K562 (cell line): ENCODE results near the gene OR10A3. TPM values are rescaled to one million over a fixed set of nuclear protein-coding genes. Genes with fewer than 3 reads are reported as not detected.

Source experiments
- ATAC-seq: fragments of 200-7000 bp; cut with Tn5 transposase; 3 replicates; pipeline ENCODE4 v1.9.1; 2020; ENCODE audit warnings: moderate library complexity
- BruUV-seq: library from RNA; stranded (reverse); fragments of 400-500 nt; replicated peaks from 2 replicates; lab custom pipeline; 2021; lab: Mats Ljungman, UMichigan
- CTCF ChIA-PET: fragments of 300-600 bp; formaldehyde crosslinking; extraction: SDS; loops from one replicate; lab custom pipeline; 2021; ENCODE audit warnings: low intra/inter-chr PET ratio; lab: Yijun Ruan, JAX
- POLR2A ChIA-PET: fragments of 300-600, 350-650 bp; sonication (Branson Sonifier 250); formaldehyde crosslinking; extraction: SDS; loops from one replicate; lab custom pipeline; 2021; ENCODE audit warnings: antibody characterized with exemption, inconsistent platforms; lab: Yijun Ruan, JAX
- DNase-seq, 4 experiments: peaks; one replicate each; pipeline versions ENCODE4 v3.0.0 to v3.0.0-alpha.2; 2011 to 2018; ENCODE audit warnings: low spot score in 3 of 4, mixed read lengths in 3 of 4; ENCODE audit errors: extremely low read depth in 1 of 4
- FAIRE-seq: peaks from 2 replicates; lab custom pipeline; 2011; peaks lifted over from hg19 to GRCh38; lab: Jason Lieb, UNC
- H2AFZ ChIP-seq: 2 replicates; pipeline ENCODE4 v1.6.0; 2011; ENCODE audit warnings: low read depth, low read length, control low read depth, inconsistent platforms
- H3K27ac ChIP-seq: fragments of 200-600 bp; 3 replicates; pipeline ENCODE4 v1.8.0; 2011; ENCODE audit warnings: low read depth, mild to moderate bottlenecking, control low read depth, inconsistent platforms, low read length, moderate library complexity, mixed read lengths; ENCODE audit errors: extremely low read depth
- H3K27me3 ChIP-seq, 2 experiments: fragments of 300-600 bp in 1 of 2; 2 replicates in 1 of 2; 3 replicates in 1 of 2; pipeline versions ENCODE4 v1.6.0 to v1.8.0; 2011; ENCODE audit warnings: inconsistent platforms in 2 of 2, low read length in 2 of 2, mild to moderate bottlenecking in 1 of 2, mixed read lengths in 1 of 2, moderate library complexity in 1 of 2; ENCODE audit not compliant: control insufficient read depth in 2 of 2, insufficient read depth in 2 of 2
- H3K36me3 ChIP-seq: fragments of 300-600 bp; 3 replicates; pipeline ENCODE4 v1.8.0; 2011; ENCODE audit warnings: mild to moderate bottlenecking, low read length, inconsistent platforms; ENCODE audit not compliant: control insufficient read depth, insufficient read depth
- H3K4me1 ChIP-seq, 2 experiments: fragments of 200-600 bp in 1 of 2; replicated peaks in 1 of 2; 2 replicates in 1 of 2; 3 replicates in 1 of 2; pipeline versions ENCODE4 v1.5.1 to v1.8.0; 2011; ENCODE audit warnings: inconsistent platforms in 2 of 2, low read length in 2 of 2, mild to moderate bottlenecking in 1 of 2, mixed read lengths in 1 of 2, moderate library complexity in 1 of 2; ENCODE audit not compliant: control insufficient read depth in 2 of 2, insufficient read depth in 2 of 2
- H3K4me2 ChIP-seq: 2 replicates; pipeline ENCODE4 v1.6.1; 2011; ENCODE audit warnings: low read length, control low read depth, inconsistent platforms, mixed read lengths; ENCODE audit not compliant: insufficient read depth
- H3K4me3 ChIP-seq: fragments of 200-600 bp; sonication (generic), shearing (Covaris generic); 2 replicates; pipeline ENCODE4 v1.5.1; 2016; ENCODE audit warnings: control low read depth, inconsistent platforms
- H3K79me2 ChIP-seq: fragments of 200-600 bp; 3 replicates; pipeline ENCODE4 v1.8.0; 2011; ENCODE audit warnings: low read length, inconsistent platforms; ENCODE audit not compliant: control insufficient read depth, insufficient read depth
- H3K9ac ChIP-seq, 2 experiments: 2 replicates each; pipeline versions ENCODE4 v1.6.0 to v1.6.1; 2011; ENCODE audit warnings: low read depth in 2 of 2, low read length in 2 of 2, control low read depth in 1 of 2, inconsistent platforms in 1 of 2, mild to moderate bottlenecking in 1 of 2, mixed read lengths in 1 of 2; ENCODE audit not compliant: insufficient read depth in 1 of 2
- H3K9me1 ChIP-seq: one replicate; pipeline ENCODE4 v1.6.0; 2011; ENCODE audit warnings: inconsistent platforms, mild to moderate bottlenecking, low read length, moderate library complexity; ENCODE audit not compliant: control insufficient read depth, insufficient read depth
- H3K9me3 ChIP-seq: replicated peaks from 2 replicates; pipeline ENCODE4 v1.5.1; 2011; ENCODE audit warnings: low read depth, low read length, inconsistent platforms; ENCODE audit not compliant: control insufficient read depth, insufficient read depth
- H4K20me1 ChIP-seq: replicated peaks from 2 replicates; pipeline ENCODE4 v1.6.1; 2011; ENCODE audit warnings: low read length, inconsistent platforms, mixed read lengths; ENCODE audit not compliant: control insufficient read depth, insufficient read depth
- CBFA2T3 ChIP-seq: fragments of 450-650 bp; IDR thresholded peaks from 2 replicates; pipeline ENCODE4 v1.6.1; 2017
- CBX1 ChIP-seq: sonication (generic); IDR thresholded peaks from 2 replicates; pipeline ENCODE4 v1.6.1; 2016; ENCODE audit warnings: antibody characterized with exemption, low read depth, mild to moderate bottlenecking
- EP400 ChIP-seq: fragments of 450-650 bp; IDR thresholded peaks from 2 replicates; pipeline ENCODE4 v1.6.1; 2017; ENCODE audit warnings: antibody characterized with exemption, mild to moderate bottlenecking, moderate library complexity
- NCOA4 ChIP-seq: fragments of 450-650 bp; IDR thresholded peaks from 2 replicates; pipeline ENCODE4 v1.6.1; 2018; ENCODE audit warnings: mild to moderate bottlenecking; ENCODE audit not compliant: partially characterized antibody
- PHB2 ChIP-seq: fragments of 450-650 bp; IDR thresholded peaks from 2 replicates; pipeline ENCODE4 v1.6.1; 2017; ENCODE audit warnings: low read depth
- POLR3A ChIP-seq: IDR thresholded peaks from 2 replicates; pipeline ENCODE4 v1.6.1; 2011; ENCODE audit warnings: borderline replicate concordance, mild to moderate bottlenecking, moderate library complexity; ENCODE audit not compliant: insufficient read length, insufficient read depth; ENCODE audit errors: extremely low read depth
- in situ Hi-C: fragments of 300-500 bp; cut with MboI; formaldehyde crosslinking; loops from 4 replicates; pipeline ENCODE4 v1.15.0; 2018; ENCODE audit warnings: inconsistent platforms, mixed read lengths
- intact Hi-C: fragments of 100-400 bp; cut with micrococcal nuclease; formaldehyde crosslinking; loops from 2 replicates; pipeline ENCODE4 v1.14.2; 2022
- polyA plus RNA-seq, 8 experiments: library from polyadenylated mRNA; depleted of rRNA in 4 of 8; stranded (reverse) in 5 of 8; unstranded in 3 of 8; fragments of >200 nt; fragmentation: Nextera tagmentation in 2 of 8; fragmentation: Illumina TruSeq in 1 of 8; extraction: Ambion mirVana in 2 of 8; extraction: Trizol in 1 of 8; gene quantifications; 2 replicates each; pipeline versions ENCODE4 v1.2.1 to v1.2.3, GENCODE V29; 2011 to 2014; ENCODE audit warnings: inconsistent platforms in 1 of 8, missing spikeins in 1 of 8
- total RNA-seq, 7 experiments: library from RNA; depleted of rRNA in 6 of 7; stranded (reverse); fragments of >200 nt in 6 of 7; fragmentation: Illumina TruSeq in 2 of 7; extraction: Trizol in 2 of 7; gene quantifications; 2 replicates each; pipeline versions ENCODE4 v1.2.1 to v1.2.3, GENCODE V29; 2011 to 2021; ENCODE audit warnings: low replicate concordance in 1 of 7
- TF ChIP-seq, protein P1 (sequence below): fragments of 250-450 bp; sonication (Bioruptor Pico); IDR thresholded peaks from 2 replicates; pipeline ENCODE4 v1.8.0; 2022; ENCODE audit warnings: moderate library complexity, mild to moderate bottlenecking, inconsistent platforms
- TF ChIP-seq, protein P2 (sequence below): sonication (generic); formaldehyde crosslinking; IDR thresholded peaks from 2 replicates; pipeline ENCODE4 v1.8.1; 2023; ENCODE audit warnings: missing genetic modification reagents, mild to moderate bottlenecking, borderline replicate concordance

The OR10A3 gene
- total and polyA plus RNA-seq, 9 of the 15 experiments (the other 6 are each of a cell fraction or from before 2014, with no cell fraction given), result not detected

DNA sequence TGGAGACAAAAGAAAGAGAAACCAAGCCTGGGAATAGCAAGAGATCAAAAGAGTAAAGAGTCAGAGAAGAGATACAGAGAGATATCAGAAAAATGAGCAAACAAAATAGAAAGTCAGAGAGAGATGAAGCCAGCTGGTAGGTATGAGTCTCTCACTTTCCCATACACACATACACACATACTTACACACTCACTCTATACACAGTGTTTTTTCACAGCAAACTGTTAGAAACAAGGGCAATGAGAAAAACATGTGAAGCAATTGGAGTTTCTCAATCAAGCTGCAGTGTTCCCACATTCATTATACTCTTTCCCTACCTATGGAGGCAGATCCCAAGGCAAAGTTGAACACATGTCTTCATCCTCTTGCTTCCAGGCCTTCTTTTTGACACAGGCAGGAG lies 26.3 kb upstream of the OR10A3 start:
- no peak for FAIRE-seq
- Histone ChIP-seq H3K9me3 (no peaks in the 10 kb centered on the region), H4K20me1 (no peaks in the 10 kb centered on the region), H3K79me2 (no peaks in the 10 kb centered on the region), H2AFZ (no peak overlapping the region), H3K4me1 (0 out of 5 replicates have a peak, but pooled peaks cover 0 to 2% of the 10 kb centered on the region in 2 experiments), H3K9me1 (no peaks in the 10 kb centered on the region), H3K27ac (no peak overlapping the region), H3K27me3 (no peaks in the 10 kb centered on the region), H3K4me2 (no peak overlapping the region), H3K36me3 (no peaks in the 10 kb centered on the region), H3K4me3 (no peak overlapping the region), H3K9ac (no peak overlapping the region)
- in situ Hi-C loops, result no loop called here
- ChIA-PET POLR2A (no interaction called here), CTCF (no interaction called here)
- intact Hi-C loops, result no loop called here
- no peak for ATAC-seq
- no peak for DNase-seq
- no TSS peak for BruUV-seq
- no peak for TF ChIP-seq CBX1
- no peak for TF ChIP-seq PHB2
- TF ChIP-seq, protein P1, sequence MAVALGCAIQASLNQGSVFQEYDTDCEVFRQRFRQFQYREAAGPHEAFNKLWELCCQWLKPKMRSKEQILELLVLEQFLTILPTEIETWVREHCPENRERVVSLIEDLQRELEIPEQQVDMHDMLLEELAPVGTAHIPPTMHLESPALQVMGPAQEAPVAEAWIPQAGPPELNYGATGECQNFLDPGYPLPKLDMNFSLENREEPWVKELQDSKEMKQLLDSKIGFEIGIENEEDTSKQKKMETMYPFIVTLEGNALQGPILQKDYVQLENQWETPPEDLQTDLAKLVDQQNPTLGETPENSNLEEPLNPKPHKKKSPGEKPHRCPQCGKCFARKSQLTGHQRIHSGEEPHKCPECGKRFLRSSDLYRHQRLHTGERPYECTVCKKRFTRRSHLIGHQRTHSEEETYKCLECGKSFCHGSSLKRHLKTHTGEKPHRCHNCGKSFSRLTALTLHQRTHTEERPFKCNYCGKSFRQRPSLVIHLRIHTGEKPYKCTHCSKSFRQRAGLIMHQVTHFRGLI (CRISPR knock-in tag), result no peak
- TF ChIP-seq POLR3A, result no peak
- TF ChIP-seq NCOA4, result no peak
- TF ChIP-seq, protein P2, sequence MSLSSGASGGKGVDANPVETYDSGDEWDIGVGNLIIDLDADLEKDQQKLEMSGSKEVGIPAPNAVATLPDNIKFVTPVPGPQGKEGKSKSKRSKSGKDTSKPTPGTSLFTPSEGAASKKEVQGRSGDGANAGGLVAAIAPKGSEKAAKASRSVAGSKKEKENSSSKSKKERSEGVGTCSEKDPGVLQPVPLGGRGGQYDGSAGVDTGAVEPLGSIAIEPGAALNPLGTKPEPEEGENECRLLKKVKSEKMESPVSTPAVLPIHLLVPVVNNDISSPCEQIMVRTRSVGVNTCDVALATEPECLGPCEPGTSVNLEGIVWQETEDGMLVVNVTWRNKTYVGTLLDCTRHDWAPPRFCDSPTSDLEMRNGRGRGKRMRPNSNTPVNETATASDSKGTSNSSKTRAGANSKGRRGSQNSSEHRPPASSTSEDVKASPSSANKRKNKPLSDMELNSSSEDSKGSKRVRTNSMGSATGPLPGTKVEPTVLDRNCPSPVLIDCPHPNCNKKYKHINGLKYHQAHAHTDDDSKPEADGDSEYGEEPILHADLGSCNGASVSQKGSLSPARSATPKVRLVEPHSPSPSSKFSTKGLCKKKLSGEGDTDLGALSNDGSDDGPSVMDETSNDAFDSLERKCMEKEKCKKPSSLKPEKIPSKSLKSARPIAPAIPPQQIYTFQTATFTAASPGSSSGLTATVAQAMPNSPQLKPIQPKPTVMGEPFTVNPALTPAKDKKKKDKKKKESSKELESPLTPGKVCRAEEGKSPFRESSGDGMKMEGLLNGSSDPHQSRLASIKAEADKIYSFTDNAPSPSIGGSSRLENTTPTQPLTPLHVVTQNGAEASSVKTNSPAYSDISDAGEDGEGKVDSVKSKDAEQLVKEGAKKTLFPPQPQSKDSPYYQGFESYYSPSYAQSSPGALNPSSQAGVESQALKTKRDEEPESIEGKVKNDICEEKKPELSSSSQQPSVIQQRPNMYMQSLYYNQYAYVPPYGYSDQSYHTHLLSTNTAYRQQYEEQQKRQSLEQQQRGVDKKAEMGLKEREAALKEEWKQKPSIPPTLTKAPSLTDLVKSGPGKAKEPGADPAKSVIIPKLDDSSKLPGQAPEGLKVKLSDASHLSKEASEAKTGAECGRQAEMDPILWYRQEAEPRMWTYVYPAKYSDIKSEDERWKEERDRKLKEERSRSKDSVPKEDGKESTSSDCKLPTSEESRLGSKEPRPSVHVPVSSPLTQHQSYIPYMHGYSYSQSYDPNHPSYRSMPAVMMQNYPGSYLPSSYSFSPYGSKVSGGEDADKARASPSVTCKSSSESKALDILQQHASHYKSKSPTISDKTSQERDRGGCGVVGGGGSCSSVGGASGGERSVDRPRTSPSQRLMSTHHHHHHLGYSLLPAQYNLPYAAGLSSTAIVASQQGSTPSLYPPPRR, result no peak
- no peak for TF ChIP-seq EP400
- no peak for TF ChIP-seq CBFA2T3
